ENCODE data around the gene GRIK3.

Gene GRIK3

DNA sequence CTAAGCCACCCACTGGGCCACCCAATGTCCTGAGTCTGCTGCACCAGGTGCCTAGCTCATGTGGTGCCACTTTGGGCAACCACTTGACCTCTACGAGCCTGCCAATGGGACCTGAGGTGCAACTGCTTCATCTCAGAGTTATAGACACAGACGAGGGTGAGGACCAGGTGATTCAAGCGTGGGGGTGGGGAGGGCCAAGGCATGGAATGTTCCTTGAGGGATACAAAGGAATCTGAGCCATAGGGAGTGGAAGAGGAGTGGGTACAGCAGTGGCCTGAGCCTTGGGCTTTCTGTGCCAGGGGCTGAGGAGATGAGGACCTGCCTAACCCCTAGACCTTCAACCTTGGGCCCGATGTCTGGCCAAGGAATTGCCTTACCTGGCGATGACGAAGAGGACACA lies 209.1 kb downstream of the GRIK3 start:
- TF ChIP-seq POLR2A (IDR thresholded peaks at IDR 0.05; ENCODE audit: low read length), result no peak
- no peak for TF ChIP-seq GATA1 (IDR thresholded peaks at IDR 0.05; ENCODE audit: low read depth, low read length)
- no peak for DNase-seq

GRCh38 chr1:36824390-36824861 lies 209.9 kb downstream of the GRIK3 start:
- no peak for TF ChIP-seq GATA1 (IDR thresholded peaks at IDR 0.05; ENCODE audit: low read depth, low read length)
- no peak for TF ChIP-seq POLR2A (IDR thresholded peaks at IDR 0.05; ENCODE audit: low read length)

GRCh38 chr1:36822648-36823047 lies 211.7 kb downstream of the GRIK3 start:
- no peak for DNase-seq
- TF ChIP-seq GATA1 (IDR thresholded peaks at IDR 0.05; ENCODE audit: low read depth, low read length), result no peak

More at GRCh38 chr1:36824390-36824861, 209.9 kb downstream of the GRIK3 start:
- DNase-seq, result no peak

DNA sequence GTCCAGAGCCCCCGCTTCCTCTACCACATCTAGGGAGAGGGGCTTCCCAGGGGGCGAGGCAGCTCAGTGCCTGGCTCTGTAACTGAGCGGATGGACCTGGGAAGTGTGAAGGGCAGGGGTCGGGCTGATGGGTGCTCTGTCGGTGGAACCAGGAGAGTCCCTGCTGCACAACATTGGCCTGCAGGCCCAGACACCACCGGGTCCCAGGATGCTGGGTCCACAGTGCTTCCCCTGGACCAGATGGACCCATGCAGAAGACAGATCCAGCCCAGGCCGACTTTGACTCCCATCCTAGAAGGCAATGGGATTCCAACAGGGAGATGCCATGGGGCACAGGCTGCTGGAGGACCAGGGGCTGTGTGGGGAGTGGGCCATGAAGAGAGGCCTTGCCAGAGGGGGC lies 212.9 kb downstream of the GRIK3 start:
- TF ChIP-seq POLR2A (IDR thresholded peaks at IDR 0.05; ENCODE audit: low read length), result no peak
- no peak for TF ChIP-seq GATA1 (IDR thresholded peaks at IDR 0.05; ENCODE audit: low read depth, low read length)
- no peak for DNase-seq

- no peak for DNase-seq
- TF ChIP-seq POLR2A (IDR thresholded peaks at IDR 0.05; ENCODE audit: low read length) (no peak), GATA1 (IDR thresholded peaks at IDR 0.05; ENCODE audit: low read depth, low read length) (no peak)
Measured at GRCh38 chr1:36818771-36819170, 215.5 kb downstream of the GRIK3 start.

DNA sequence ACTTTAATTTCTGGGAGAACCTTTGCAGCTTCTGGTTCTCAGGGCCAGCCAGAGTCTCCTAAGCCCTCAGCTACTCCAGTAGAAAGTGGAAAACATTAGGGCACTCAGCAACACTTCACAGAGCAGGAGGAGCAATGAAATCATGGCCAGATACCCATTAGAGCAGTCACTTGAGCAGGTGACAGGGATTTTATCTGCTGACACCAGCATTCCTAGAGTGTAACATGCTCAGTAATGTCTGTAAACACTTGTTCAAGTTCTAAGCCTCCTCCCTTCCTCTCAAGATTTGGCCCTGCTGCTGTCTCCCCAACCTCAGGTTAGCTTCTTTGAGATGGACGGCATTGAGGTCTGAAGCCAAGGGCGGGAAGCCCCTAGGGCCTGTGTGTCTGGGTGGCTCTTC lies 218.0 kb downstream of the GRIK3 start:
- TF ChIP-seq GATA1 (IDR thresholded peaks at IDR 0.05; ENCODE audit: low read depth, low read length) (no peak), POLR2A (IDR thresholded peaks at IDR 0.05; ENCODE audit: low read length) (no peak)
- DNase-seq, result no peak

DNA sequence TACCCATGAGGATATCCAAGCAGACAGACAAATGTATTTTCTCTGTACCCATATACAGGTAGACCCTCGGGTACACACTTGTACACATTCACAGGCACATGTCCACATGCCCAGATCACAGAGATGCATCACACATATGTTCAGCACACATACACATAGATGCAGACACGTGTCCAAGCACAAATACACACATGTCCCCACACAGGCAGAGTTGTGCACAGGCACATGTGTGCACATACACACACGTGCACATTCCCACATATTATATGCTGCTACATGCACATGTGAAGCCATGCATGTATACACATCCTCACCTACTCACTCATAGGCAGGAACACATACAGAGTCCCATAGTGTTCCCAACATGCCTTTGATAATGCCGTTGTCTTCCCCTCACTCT lies 219.5 kb downstream of the GRIK3 start:
- TF ChIP-seq POLR2A (IDR thresholded peaks at IDR 0.05; ENCODE audit: low read length) (no peak), GATA1 (IDR thresholded peaks at IDR 0.05; ENCODE audit: low read depth, low read length) (no peak)
- DNase-seq, result no peak

DNA sequence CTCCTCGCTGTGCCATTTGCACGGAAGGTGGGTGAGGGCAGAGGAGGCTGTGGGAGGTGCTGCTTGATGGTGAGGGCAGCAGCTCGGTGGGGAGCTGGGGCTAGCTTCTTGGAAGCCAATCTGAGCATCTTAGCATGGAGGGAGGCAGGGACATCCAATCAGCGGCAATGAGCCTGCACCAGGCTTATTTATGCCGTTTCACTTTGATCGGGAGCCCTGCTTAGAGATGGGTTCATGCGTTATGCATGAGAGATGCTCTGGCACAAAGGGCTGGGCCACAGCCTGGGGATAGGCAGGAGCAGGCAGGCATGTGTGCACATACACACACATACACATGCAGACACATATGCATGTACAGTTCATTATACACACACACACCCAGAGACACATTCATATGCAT lies 220.2 kb downstream of the GRIK3 start:
- no peak for TF ChIP-seq GATA1 (IDR thresholded peaks at IDR 0.05; ENCODE audit: low read depth, low read length)
- no peak for TF ChIP-seq POLR2A (IDR thresholded peaks at IDR 0.05; ENCODE audit: low read length)
- no peak for DNase-seq

DNA sequence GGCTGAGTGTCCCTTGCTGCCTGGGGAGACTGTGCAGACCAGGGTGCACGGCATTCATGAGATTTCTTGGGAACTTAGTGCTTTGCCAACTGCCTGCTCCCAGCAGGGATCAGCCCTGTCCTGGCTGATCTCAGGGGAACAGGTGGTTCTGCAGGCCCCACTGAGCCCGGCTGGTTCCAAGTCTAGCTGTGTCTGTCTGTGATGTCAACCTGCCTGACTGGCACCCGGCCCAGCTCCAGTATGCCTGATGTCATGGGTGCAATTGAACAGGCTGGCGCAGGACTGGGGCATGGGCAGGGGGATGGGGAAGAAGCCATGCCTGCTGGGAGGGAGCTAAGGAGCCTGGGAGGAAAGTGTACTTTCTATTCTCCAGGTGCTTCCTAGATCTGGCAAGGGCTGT lies 227.1 kb downstream of the GRIK3 start:
- DNase-seq, result no peak
- TF ChIP-seq GATA1 (IDR thresholded peaks at IDR 0.05; ENCODE audit: low read depth, low read length), result no peak

DNA sequence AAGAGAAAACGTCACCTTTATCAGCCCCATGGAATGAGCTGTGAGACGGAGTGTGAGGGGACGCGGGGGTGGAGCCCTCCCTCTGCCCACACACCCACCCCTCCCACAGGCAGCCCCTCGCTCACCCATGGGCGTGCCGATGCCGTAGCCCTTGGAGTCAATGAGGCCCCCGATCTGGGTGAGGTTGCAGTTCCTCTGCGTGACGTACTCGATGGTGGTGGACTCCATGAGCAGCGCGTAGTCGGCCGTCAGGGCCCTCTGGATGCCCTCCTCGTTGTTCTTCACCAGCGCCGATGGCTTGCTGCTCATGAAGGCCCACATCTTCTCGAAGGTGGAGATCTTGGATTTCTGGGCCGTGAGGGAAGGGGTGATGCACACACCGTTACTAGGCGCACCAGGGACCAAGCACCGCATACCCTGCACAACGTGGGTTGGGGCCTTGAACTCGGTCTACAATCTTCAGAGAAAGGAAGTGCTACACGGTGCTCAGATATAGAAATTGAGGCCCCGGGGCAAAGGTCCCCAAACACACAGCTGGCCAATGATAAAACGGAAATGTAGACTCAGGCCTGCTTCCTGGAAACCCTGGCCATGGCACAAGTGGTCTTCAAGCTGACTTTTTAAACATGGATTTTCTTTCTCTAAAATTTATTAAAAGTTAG lies 228.2 kb downstream of the GRIK3 start:
- no peak for TF ChIP-seq POLR2A (IDR thresholded peaks at IDR 0.05; ENCODE audit: low read length)
- no peak for TF ChIP-seq GATA1 (IDR thresholded peaks at IDR 0.05; ENCODE audit: low read depth, low read length)
- DNase-seq, result no peak

DNA sequence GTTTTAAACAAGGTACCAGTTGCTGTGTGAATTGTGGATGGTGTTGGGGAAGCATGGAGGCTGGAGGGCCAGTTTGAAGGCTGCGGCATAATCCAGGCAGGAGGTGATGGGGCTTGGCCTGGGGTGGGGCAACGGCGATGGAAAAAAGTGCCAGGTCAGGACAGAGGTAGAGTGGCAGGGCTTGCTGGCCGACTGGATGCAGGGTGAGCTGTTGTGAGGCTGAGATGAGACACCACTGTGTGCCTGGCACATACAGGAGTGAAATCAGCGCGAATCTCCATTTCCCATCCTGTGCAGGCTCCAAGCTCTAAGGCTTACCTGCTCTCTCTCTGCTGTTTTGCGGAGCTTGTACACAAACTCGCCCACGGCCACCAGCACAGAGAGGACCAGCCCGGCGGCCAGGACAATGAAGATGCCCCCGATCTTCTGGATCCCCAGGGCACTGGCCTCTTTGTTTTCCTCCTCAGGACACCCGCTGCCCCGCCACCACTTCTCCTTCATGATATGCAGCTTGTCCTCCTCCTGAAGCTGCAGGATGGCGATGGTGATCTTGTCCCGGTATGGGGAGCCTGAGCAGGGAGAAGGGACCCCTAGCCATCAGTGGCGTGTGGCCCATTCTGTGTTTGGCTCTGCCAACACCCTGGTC lies 229.5 kb downstream of the GRIK3 start:
- no peak for DNase-seq
- no peak for TF ChIP-seq GATA1 (IDR thresholded peaks at IDR 0.05; ENCODE audit: low read depth, low read length)
- TF ChIP-seq POLR2A (IDR thresholded peaks at IDR 0.05; ENCODE audit: low read length), result no peak

DNA sequence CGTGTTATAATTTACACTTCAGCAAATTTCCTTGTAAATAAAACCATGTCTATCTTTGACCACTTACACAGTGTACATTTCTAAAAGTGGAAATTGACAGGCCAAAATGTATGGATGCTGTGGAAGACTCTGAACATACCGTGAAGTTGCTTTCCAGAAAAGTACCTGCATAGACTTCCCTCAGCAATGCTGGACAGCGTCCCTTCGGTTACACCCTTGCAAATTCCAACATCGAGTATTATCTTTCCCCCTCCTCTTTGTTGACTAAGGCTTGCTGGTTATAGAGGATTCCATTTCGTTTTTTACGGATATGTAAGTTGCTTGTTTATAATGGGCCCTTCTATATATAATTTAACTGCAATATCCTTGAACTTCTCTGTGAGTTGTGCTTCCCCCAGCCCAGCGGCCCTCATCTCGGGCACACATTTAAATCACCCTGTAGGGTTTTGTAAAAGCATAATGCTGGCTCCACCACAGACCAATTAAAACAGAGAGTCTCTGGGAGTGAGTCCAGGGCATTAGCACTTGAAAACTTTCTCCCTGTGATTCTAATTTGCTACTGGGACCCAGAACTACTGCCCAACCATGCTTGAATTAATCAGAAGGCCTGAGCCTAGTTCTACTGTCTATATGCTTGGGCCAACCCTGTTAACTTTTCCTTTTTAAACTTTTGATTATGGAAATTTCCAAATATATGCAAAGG lies 230.3 kb downstream of the GRIK3 start:
- TF ChIP-seq POLR2A (IDR thresholded peaks at IDR 0.05; ENCODE audit: low read length), result no peak
- no peak for TF ChIP-seq GATA1 (IDR thresholded peaks at IDR 0.05; ENCODE audit: low read depth, low read length)
- DNase-seq, result no peak

GRCh38 chr1:36802018-36802417 lies 232.3 kb downstream of the GRIK3 start:
- TF ChIP-seq POLR2A (IDR thresholded peaks at IDR 0.05; ENCODE audit: low read length) (no peak), GATA1 (IDR thresholded peaks at IDR 0.05; ENCODE audit: low read depth, low read length) (no peak)
- no peak for DNase-seq

DNA sequence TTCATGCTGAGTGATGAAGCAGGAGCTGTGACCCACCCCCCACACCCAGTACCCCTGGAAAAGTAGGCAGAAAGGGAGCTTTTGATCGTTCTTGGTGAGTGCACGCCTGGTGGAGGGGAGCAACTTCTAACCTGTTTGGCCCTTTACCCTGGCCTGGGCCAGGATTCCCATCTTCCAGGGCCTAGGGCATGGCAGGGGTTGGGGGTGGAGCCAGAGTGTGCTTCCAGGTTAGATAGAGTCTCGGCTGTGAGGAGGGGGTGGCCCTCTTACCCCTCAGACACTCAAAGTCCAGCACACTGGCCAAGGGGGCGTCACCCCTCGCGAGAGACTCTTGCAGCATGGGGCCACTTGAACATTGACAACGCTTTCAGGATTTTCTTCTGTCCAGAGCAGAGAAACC lies 236.6 kb downstream of the GRIK3 start:
- no peak for DNase-seq
- TF ChIP-seq GATA1 (IDR thresholded peaks at IDR 0.05; ENCODE audit: low read depth, low read length) (no peak), POLR2A (IDR thresholded peaks at IDR 0.05; ENCODE audit: low read length) (no peak)

GRCh38 chr1:36796733-36797132 lies 237.6 kb downstream of the GRIK3 start:
- DNase-seq, result no peak
- TF ChIP-seq POLR2A (IDR thresholded peaks at IDR 0.05; ENCODE audit: low read length), result no peak
- no peak for TF ChIP-seq GATA1 (IDR thresholded peaks at IDR 0.05; ENCODE audit: low read depth, low read length)
